Keratinocyte (primary cell): ENCODE measurements around the gene CCDC97.

Experiments
- EZH2 ChIP-seq: IDR thresholded peaks from one replicate; pipeline ENCODE4 v1.6.1; 2012; ENCODE audit warnings: inconsistent platforms, mild to moderate bottlenecking, low read length, moderate library complexity
- TF ChIP-seq, protein P1 (sequence below), 3 experiments: IDR thresholded peaks in 1 of 3; conservative IDR thresholded peaks in 1 of 3; optimal IDR thresholded peaks in 1 of 3; 2 replicates in 2 of 3; 3 replicates in 1 of 3; pipeline versions ENCODE3 to v1.5.1; 2011; ENCODE audit warnings: low read length in 3 of 3, mild to moderate bottlenecking in 3 of 3, moderate library complexity in 2 of 3, control low read depth in 1 of 3, inconsistent platforms in 1 of 3; ENCODE audit not compliant: insufficient read depth in 2 of 3; ENCODE audit errors: extremely low read depth in 1 of 3

DNA sequence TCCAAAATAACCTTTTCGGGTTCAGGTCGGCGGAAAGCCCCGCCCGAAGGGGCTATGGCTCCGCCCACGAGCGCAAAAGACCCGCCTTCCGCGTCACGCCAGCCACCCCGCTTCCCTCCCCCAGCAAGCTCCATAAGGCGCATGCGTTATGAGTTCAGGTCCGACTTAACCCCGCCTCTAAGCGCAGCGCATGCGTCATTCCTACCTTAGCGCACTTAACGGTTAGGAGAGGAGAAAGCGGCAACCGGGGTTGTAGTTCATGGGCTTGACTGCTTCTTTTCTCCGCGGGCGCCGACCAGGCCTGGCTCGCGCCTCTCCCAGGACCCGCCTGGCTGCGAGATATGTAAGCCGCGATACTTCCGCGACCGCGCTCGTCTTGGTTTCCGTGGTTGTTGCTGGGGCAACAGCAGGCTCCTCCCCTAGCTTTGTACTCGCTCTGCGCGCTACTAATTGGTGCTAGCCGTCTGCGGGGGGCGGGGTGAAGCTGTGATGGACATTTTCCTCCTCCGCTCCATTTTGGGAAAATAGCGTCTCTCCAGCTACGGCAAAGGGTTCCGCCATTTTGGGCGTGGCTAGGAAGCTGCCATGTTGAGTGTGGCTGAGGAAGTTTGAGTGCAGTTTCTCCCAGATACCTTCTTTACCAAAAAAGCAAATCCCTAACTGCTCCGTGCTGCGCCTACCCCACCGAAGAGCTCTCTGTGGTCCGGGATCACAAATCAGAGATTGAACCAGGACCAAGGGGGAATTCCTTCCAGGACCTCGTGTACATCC is 54.0 kb downstream of the CCDC97 start, which contains the start of gene B9D2:
- TF ChIP-seq, protein P1, sequence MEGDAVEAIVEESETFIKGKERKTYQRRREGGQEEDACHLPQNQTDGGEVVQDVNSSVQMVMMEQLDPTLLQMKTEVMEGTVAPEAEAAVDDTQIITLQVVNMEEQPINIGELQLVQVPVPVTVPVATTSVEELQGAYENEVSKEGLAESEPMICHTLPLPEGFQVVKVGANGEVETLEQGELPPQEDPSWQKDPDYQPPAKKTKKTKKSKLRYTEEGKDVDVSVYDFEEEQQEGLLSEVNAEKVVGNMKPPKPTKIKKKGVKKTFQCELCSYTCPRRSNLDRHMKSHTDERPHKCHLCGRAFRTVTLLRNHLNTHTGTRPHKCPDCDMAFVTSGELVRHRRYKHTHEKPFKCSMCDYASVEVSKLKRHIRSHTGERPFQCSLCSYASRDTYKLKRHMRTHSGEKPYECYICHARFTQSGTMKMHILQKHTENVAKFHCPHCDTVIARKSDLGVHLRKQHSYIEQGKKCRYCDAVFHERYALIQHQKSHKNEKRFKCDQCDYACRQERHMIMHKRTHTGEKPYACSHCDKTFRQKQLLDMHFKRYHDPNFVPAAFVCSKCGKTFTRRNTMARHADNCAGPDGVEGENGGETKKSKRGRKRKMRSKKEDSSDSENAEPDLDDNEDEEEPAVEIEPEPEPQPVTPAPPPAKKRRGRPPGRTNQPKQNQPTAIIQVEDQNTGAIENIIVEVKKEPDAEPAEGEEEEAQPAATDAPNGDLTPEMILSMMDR (optimal IDR thresholded peaks at IDR 0.05 in 1 of 3, IDR thresholded peaks at IDR 0.05 in 1 of 3, conservative IDR thresholded peaks at IDR 0.05 in 1 of 3; ENCODE audit: extremely low read depth in 1 of 3, insufficient read depth in 2 of 3, low read length in 3 of 3) = no peak
- no peak for TF ChIP-seq EZH2
